CD8-positive, alpha-beta memory T cell (primary cell): ENCODE data around the gene ANP32D. TPM values are rescaled to one million over a fixed set of nuclear protein-coding genes. Genes with fewer than 3 reads are reported as not detected.
A peak's percentile ranks its signal among the peaks of the same experiment; 100 is the strongest.
"Not testable (repeated sequence)": the region's sequence is repeated elsewhere in the genome, so short reads cannot be mapped to it uniquely, and the experiment has no call there.

Experiments
- CTCF ChIA-PET: fragments of 350-600 bp; sonication (Branson Sonifier 250); formaldehyde crosslinking; loops from one replicate; lab custom pipeline; 2021; ENCODE audit warnings: antibody characterized with exemption; lab: Charles Lee
- POLR2A ChIA-PET: fragments of 350-600 bp; sonication (Branson Sonifier 250); formaldehyde crosslinking; loops from one replicate; lab custom pipeline; 2021; ENCODE audit warnings: antibody characterized with exemption; lab: Charles Lee
- DNase-seq, 5 donors: peaks; one replicate each; pipeline versions ENCODE4 v3.0.0 to v3.0.0-alpha.2; 2020 to 2022; ENCODE audit warnings: mixed read lengths in 1 of 5
- H3K27ac ChIP-seq: one replicate; pipeline ENCODE4 v1.7.0; 2013; ENCODE audit warnings: low read depth, mild to moderate bottlenecking, low read length, moderate library complexity
- H3K27me3 ChIP-seq: 2 replicates; pipeline ENCODE4 v1.7.0; 2013; ENCODE audit warnings: low read length, mild to moderate bottlenecking; ENCODE audit not compliant: insufficient read depth, poor library complexity, severe bottlenecking
- H3K36me3 ChIP-seq: 2 replicates; pipeline ENCODE4 v1.7.0; 2013; ENCODE audit warnings: mild to moderate bottlenecking, low read length, moderate library complexity; ENCODE audit not compliant: insufficient read depth
- H3K4me1 ChIP-seq: 2 replicates; pipeline ENCODE4 v1.7.0; 2013; ENCODE audit warnings: mild to moderate bottlenecking, low read length, moderate library complexity; ENCODE audit not compliant: insufficient read depth
- H3K4me3 ChIP-seq: 2 replicates; pipeline ENCODE4 v1.7.0; 2013; ENCODE audit warnings: mild to moderate bottlenecking, low read length
- H3K9me3 ChIP-seq: 2 replicates; pipeline ENCODE4 v1.7.0; 2013; ENCODE audit warnings: mild to moderate bottlenecking, low read length
- H3K27ac Mint-ChIP-seq, 8 donors: one replicate each; pipeline ENCODE4 v1.8.0; 2020 to 2021; ENCODE audit warnings: mixed read lengths in 8 of 8, mild to moderate bottlenecking in 6 of 8, inconsistent platforms in 3 of 8, moderate library complexity in 3 of 8
- H3K27me3 Mint-ChIP-seq, 2 donors: one replicate each; pipeline ENCODE4 v1.8.0; 2020 to 2021; ENCODE audit warnings: mixed read lengths in 2 of 2, mild to moderate bottlenecking in 1 of 2, moderate library complexity in 1 of 2
- H3K36me3 Mint-ChIP-seq, 3 donors: one replicate each; pipeline ENCODE4 v1.8.0; 2020 to 2021; ENCODE audit warnings: mixed read lengths in 3 of 3, inconsistent platforms in 1 of 3, mild to moderate bottlenecking in 1 of 3
- H3K4me1 Mint-ChIP-seq, 3 donors: one replicate each; pipeline ENCODE4 v1.8.0; 2020 to 2021; ENCODE audit warnings: mixed read lengths in 3 of 3, inconsistent platforms in 1 of 3, mild to moderate bottlenecking in 1 of 3
- H3K4me3 Mint-ChIP-seq, 7 donors: one replicate each; pipeline ENCODE4 v1.8.0; 2020 to 2021; ENCODE audit warnings: mixed read lengths in 7 of 7, mild to moderate bottlenecking in 6 of 7, moderate library complexity in 4 of 7, inconsistent platforms in 2 of 7
- H3K9me3 Mint-ChIP-seq, 5 donors: one replicate each; pipeline ENCODE4 v1.8.0; 2020 to 2022; ENCODE audit warnings: mixed read lengths in 5 of 5, mild to moderate bottlenecking in 3 of 5, moderate library complexity in 2 of 5, inconsistent platforms in 1 of 5
- polyA plus RNA-seq: library from polyadenylated mRNA; unstranded; fragments of 300-500 nt; fragmentation: Illumina TruSeq; gene quantifications from one replicate; pipeline ENCODE4 v1.2.3, GENCODE V29; 2021
- total RNA-seq, 2 experiments: library from RNA; stranded (reverse); gene quantifications; one replicate each; pipeline ENCODE4 v1.2.3, GENCODE V29; 2021

ANP32D gene
- total and polyA plus RNA-seq, 3 experiments from 2014 or later: not detected

DNA sequence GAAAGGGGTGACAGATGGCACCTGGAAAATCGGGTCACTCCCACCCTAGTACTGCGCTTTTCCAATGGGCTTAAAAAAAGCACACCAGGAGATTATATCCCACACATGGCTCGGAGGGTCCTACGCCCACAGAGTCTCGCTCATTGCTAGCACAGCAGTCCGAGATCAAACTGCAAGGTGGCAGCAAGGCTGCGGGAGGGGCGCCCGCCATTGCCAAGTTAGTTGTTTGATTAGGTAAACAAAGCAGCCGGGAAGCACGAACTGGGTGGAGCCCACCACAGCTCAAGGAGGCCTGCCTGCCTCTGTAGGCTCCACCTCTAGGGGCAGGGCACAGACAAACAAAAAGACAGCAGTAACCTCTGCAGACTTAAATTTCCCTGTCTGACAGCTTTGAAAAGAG, 2.1 kb downstream of the ANP32D start:
- DNase-seq, H3K36me3 ChIP-seq, H3K4me1 ChIP-seq, H3K9me3 ChIP-seq, H3K4me1 Mint-ChIP-seq, POLR2A ChIA-PET, H3K4me3 ChIP-seq, H3K27me3 ChIP-seq, H3K27ac Mint-ChIP-seq, CTCF ChIA-PET, H3K4me3 Mint-ChIP-seq, H3K27ac ChIP-seq: not testable (repeated sequence)
- Mint-ChIP-seq H3K36me3 (peaks cover 0 to 20% (median 2%) of the 10 kb centered on the region in 3 donors), H3K27me3 (peaks cover 17 to 45% of the 10 kb centered on the region in 2 donors), H3K9me3 (peaks cover 20 to 37% (median 29%) of the 10 kb centered on the region in 5 donors)

DNA sequence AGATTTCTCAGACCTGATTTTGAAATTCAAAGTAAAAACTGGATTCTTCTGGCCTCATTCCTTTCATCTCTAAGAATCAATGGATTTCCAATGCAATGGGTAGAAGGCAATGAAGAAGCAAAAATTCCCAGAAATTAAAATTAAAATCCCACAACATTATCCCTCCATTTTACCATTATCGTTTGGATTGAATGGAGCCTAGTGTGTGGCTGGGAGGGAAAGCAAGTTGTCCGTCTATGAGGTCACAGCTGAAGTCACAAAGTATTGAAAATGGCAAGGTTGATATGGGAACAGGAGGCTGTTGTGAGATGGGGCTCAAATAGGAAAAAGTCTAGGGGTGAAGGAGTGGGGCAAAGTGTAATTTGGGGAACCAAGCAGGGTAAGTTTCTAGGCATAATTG, 9.8 kb downstream of the ANP32D start, which contains the start of gene C12orf54:
Gene C12orf54 (plus strand): TSS at position 301 of the 400 bp plus-strand sequence. CDS start 799 bp downstream, outside the sequence.
- POLR2A ChIA-PET: no interaction called here

DNA sequence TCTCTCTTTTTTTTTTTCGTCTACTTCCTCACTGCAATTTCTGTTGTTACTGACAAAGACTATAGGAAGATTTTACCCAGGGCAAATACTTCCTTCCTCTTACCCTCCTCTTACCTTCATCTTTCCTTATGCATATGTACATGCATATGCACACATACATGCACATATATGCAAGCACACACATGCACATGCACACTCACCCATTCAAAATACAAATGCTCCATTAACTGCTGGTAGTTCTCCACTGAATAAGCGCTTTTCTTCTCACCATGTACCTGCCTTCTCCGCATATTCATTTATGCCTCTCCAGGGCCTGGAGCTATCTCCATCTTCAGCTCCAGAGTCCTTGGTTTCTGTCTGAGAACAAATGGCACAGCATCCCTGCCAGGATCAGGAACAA, 10.6 kb downstream of the ANP32D start:
- no peak overlapping the region for H3K27ac Mint-ChIP-seq
- no peaks in the 10 kb centered on the region for H3K4me1 Mint-ChIP-seq
- H3K4me3 Mint-ChIP-seq: no peak overlapping the region
- Histone ChIP-seq H3K9me3 (no peaks in the 10 kb centered on the region), H3K4me1 (no peaks in the 10 kb centered on the region), H3K27me3 (no peaks in the 10 kb centered on the region), H3K4me3 (no peak overlapping the region), H3K36me3 (no peaks in the 10 kb centered on the region), H3K27ac (no peak overlapping the region)
- POLR2A ChIA-PET: no interaction called here
- H3K9me3 Mint-ChIP-seq: peaks cover 0 to 9% (median 4%) of the 10 kb centered on the region in 5 donors
- peaks cover 16 to 35% of the 10 kb centered on the region in 2 donors for H3K27me3 Mint-ChIP-seq
- CTCF ChIA-PET: no interaction called here
- H3K36me3 Mint-ChIP-seq: no peaks in the 10 kb centered on the region
- no peak for DNase-seq

More for the DNA sequence above, 9.8 kb downstream of the ANP32D start, which contains the start of gene C12orf54:
- peaks cover 0 to 12% (median 4%) of the 10 kb centered on the region in 5 donors for H3K9me3 Mint-ChIP-seq
- no peak within 1 kb of the TSS for H3K27ac ChIP-seq
- no peaks in the 10 kb centered on the region for H3K4me1 ChIP-seq
- CTCF ChIA-PET: no interaction called here
- no peak within 1 kb of the TSS for H3K4me3 ChIP-seq
- H3K9me3 ChIP-seq: no peaks in the 10 kb centered on the region
- no peak for DNase-seq
- no peaks in the 10 kb centered on the region for H3K4me1 Mint-ChIP-seq
- peaks cover 0 to 3% (median 0%) of the 10 kb centered on the region in 3 donors for H3K36me3 Mint-ChIP-seq
- H3K36me3 ChIP-seq: no peaks in the 10 kb centered on the region
- peak within 1 kb of the TSS in 1 of 8 donors; percentile 34 for H3K27ac Mint-ChIP-seq
- H3K4me3 Mint-ChIP-seq: no peak within 1 kb of the TSS
- no peaks in the 10 kb centered on the region for H3K27me3 ChIP-seq
- peaks cover 16 to 35% of the 10 kb centered on the region in 2 donors for H3K27me3 Mint-ChIP-seq

DNA sequence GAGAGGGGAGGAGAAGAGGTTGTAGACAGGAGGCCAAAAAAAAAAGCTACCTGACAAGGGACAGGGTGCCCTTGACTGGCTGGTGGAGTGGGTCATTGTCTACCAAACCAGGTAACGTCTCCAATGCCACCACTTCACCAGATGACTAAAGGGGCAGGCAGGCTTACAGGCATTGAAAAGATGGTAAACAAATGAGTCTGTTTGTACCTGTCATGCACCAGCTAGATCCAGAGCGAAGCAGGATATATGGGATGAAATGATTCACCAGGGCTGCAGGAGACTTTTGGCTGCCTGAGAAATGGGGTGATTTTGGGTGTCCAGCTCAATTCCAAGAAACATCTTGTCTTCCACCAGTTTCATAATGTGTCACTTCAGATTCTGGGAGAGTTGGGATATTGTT, 13.9 kb downstream of the ANP32D start:
- no peaks in the 10 kb centered on the region for H3K4me1 Mint-ChIP-seq
- POLR2A ChIA-PET: no interaction called here
- H3K27ac ChIP-seq: no peak overlapping the region
- no peaks in the 10 kb centered on the region for H3K4me1 ChIP-seq
- peaks cover 19 to 36% of the 10 kb centered on the region in 2 donors for H3K27me3 Mint-ChIP-seq
- CTCF ChIA-PET: no interaction called here
- DNase-seq: no peak
- H3K9me3 Mint-ChIP-seq: no peaks in the 10 kb centered on the region
- no peak overlapping the region for H3K4me3 Mint-ChIP-seq
- H3K9me3 ChIP-seq: no peaks in the 10 kb centered on the region
- no peaks in the 10 kb centered on the region for H3K27me3 ChIP-seq
- no peaks in the 10 kb centered on the region for H3K36me3 ChIP-seq
- H3K27ac Mint-ChIP-seq: no peak overlapping the region
- H3K36me3 Mint-ChIP-seq: no peaks in the 10 kb centered on the region
- no peak overlapping the region for H3K4me3 ChIP-seq

DNA sequence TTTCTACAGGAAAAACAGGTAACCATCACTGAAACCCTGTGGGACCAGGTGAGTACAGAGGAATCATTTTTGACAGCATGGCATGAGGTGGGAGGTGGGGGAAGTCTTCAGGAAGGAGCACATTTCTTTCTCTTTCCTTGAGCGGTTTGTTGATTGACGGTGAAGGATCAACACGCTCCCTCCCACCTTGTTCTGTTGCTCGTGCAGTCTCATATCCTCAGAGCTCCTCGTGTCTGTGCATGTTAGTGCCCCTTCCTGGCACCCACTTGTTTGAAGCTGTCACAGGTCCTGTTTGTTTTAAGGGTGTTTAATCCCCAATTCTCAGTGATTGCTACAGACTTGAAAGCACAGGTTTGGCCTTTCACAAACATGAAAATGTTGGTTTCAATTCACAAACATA, 14.3 kb downstream of the ANP32D start:
- H3K9me3 Mint-ChIP-seq: no peaks in the 10 kb centered on the region
- no peaks in the 10 kb centered on the region for H3K9me3 ChIP-seq
- DNase-seq: no peak
- ChIA-PET CTCF (no interaction called here), POLR2A (no interaction called here)
- no peak overlapping the region for H3K27ac ChIP-seq
- no peaks in the 10 kb centered on the region for H3K4me1 Mint-ChIP-seq
- H3K36me3 Mint-ChIP-seq: no peaks in the 10 kb centered on the region
- H3K4me1 ChIP-seq: no peaks in the 10 kb centered on the region
- no peaks in the 10 kb centered on the region for H3K36me3 ChIP-seq
- no peak overlapping the region for H3K4me3 Mint-ChIP-seq
- H3K27me3 ChIP-seq: no peaks in the 10 kb centered on the region
- H3K27ac Mint-ChIP-seq: no peak overlapping the region
- peaks cover 19 to 35% of the 10 kb centered on the region in 2 donors for H3K27me3 Mint-ChIP-seq
- H3K4me3 ChIP-seq: no peak overlapping the region

DNA sequence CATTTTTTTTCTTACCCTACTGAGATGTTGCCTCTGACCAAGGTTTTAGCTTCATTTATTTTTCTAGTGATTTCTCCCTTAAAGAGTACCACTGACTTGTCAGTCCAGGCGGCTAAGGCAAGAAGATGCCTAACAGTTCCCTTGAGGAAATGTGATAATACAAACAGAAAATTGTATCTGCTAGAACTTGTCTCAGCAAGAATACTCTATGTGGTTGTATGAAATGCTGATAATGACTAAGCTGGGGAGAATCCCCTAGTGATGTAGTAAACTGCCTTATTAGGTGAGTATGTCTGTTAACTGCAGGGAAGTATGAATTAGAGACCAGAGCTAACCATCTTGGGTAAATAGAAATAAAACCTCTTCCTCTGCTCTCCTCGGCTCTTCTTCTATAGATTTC, 16.7 kb downstream of the ANP32D start:
- no peak overlapping the region for H3K4me3 Mint-ChIP-seq

DNA sequence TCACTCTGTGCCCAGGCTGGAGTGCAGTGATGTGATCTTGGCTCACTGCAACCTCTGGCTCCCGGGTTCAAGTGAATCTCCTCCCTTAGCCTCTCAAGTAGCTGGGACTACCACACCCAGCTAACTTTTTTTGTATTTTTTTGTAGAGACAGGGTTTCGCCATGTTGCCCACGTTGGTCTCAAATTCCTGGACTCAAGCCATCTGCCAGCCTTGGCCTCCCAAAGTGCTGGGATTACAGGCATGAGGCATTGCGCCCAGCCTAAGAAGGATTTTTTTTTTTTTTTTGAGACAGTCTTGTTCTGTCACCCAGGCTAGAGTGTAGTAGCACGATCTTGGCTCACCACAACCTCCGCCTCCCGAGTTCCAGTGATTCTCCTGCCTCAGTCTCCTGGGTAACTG, 17.1 kb downstream of the ANP32D start:
- POLR2A ChIA-PET, H3K9me3 Mint-ChIP-seq, H3K36me3 ChIP-seq, H3K9me3 ChIP-seq, DNase-seq, H3K27me3 ChIP-seq, CTCF ChIA-PET, H3K36me3 Mint-ChIP-seq, H3K27ac Mint-ChIP-seq, H3K4me1 ChIP-seq, H3K4me1 Mint-ChIP-seq, H3K27ac ChIP-seq, H3K4me3 ChIP-seq, H3K4me3 Mint-ChIP-seq: not testable (repeated sequence)
- H3K27me3 Mint-ChIP-seq: peaks cover 20 to 31% of the 10 kb centered on the region in 2 donors

More for the DNA sequence above, 16.7 kb downstream of the ANP32D start:
- Histone ChIP-seq H3K4me3 (no peak overlapping the region), H3K27me3 (no peaks in the 10 kb centered on the region), H3K4me1 (no peaks in the 10 kb centered on the region), H3K27ac (no peak overlapping the region), H3K9me3 (no peaks in the 10 kb centered on the region), H3K36me3 (no peaks in the 10 kb centered on the region)
- CTCF ChIA-PET: no interaction called here
- H3K27ac Mint-ChIP-seq: no peak overlapping the region
- peaks cover 20 to 31% of the 10 kb centered on the region in 2 donors for H3K27me3 Mint-ChIP-seq
- no peak for DNase-seq
- H3K9me3 Mint-ChIP-seq: no peaks in the 10 kb centered on the region
- POLR2A ChIA-PET: no interaction called here
- no peaks in the 10 kb centered on the region for H3K4me1 Mint-ChIP-seq
- H3K36me3 Mint-ChIP-seq: no peaks in the 10 kb centered on the region

DNA sequence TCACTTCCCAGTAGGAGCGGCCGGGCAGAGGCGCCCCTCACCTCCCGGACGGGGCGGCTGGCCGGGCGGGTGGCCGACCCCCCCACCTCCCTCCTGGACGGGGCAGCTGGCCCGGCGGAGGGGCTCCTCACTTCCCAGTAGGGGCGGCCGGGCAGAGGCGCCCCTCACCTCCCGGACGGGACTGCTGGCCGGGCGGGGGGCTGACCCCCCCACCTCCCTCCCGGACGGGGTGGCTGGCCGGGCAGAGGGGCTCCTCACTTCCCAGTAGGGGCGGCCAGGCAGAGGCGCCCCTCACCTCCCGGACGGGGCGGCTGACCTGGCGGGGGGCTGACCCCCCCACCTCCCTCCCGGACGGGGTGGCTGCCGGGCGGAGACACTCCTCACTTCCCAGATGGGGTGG, 27.9 kb downstream of the ANP32D start:
- POLR2A ChIA-PET, H3K36me3 Mint-ChIP-seq, H3K4me3 ChIP-seq, H3K9me3 Mint-ChIP-seq, H3K36me3 ChIP-seq, H3K27ac ChIP-seq, CTCF ChIA-PET, H3K4me3 Mint-ChIP-seq, H3K9me3 ChIP-seq, H3K4me1 ChIP-seq, H3K4me1 Mint-ChIP-seq, H3K27ac Mint-ChIP-seq, DNase-seq, H3K27me3 ChIP-seq: not testable (repeated sequence)
- H3K27me3 Mint-ChIP-seq: peaks cover 11 to 39% of the 10 kb centered on the region in 2 donors

DNA sequence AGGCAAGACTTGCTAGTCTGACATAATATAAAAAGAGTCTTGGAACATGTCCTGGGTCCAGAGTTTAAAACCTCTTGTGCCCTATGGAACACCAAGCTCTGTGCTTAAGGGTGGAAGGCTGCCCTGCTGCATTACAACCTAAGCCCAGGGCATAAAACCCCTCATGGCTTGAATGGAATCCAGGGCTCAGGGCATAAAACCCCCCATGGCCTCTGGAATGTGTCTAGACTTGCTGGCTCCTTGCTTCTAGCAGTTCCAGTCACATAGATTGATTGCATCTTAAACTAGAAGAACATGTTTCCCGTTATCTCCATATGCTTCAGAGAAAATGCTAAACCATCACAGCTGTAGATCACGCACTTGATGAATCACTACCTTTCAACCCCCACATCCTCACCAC, 34.5 kb downstream of the ANP32D start:
- H3K27me3 ChIP-seq, H3K27ac Mint-ChIP-seq, DNase-seq, H3K27ac ChIP-seq, H3K4me3 ChIP-seq, H3K4me3 Mint-ChIP-seq, CTCF ChIA-PET, H3K9me3 ChIP-seq, H3K4me1 ChIP-seq, H3K36me3 ChIP-seq, H3K36me3 Mint-ChIP-seq, POLR2A ChIA-PET, H3K4me1 Mint-ChIP-seq: not testable (repeated sequence)
- Mint-ChIP-seq H3K27me3 (peaks cover 7 to 66% of the 10 kb centered on the region in 2 donors), H3K9me3 (peaks cover 0 to 13% (median 5%) of the 10 kb centered on the region in 5 donors)
